CD4-positive, alpha-beta memory T cell (primary cell): ENCODE measurements around the gene ATP2B2. TPM values are rescaled to one million over a fixed set of nuclear protein-coding genes. Genes with fewer than 3 reads are reported as not detected.

Experiments used
- CTCF ChIA-PET: fragments of 350-600 bp; sonication (Branson Sonifier 250); formaldehyde crosslinking; loops from one replicate; lab custom pipeline; 2021; ENCODE audit warnings: inconsistent platforms; ENCODE audit not compliant: partially characterized antibody; lab: Charles Lee
- POLR2A ChIA-PET: fragments of 350-600 bp; sonication (Branson Sonifier 250); formaldehyde crosslinking; loops from one replicate; lab custom pipeline; 2021; ENCODE audit not compliant: partially characterized antibody; lab: Charles Lee
- DNase-seq, 5 donors: peaks; one replicate each; pipeline versions ENCODE4 v3.0.0 to v3.0.0-alpha.2; 2020 to 2022; ENCODE audit warnings: mixed read lengths in 1 of 5
- H3K27ac ChIP-seq: one replicate; pipeline ENCODE4 v1.7.0; 2013; ENCODE audit warnings: low read depth, low read length
- H3K27me3 ChIP-seq: 2 replicates; pipeline ENCODE4 v1.7.0; 2013; ENCODE audit warnings: mild to moderate bottlenecking, low read length, moderate library complexity; ENCODE audit not compliant: insufficient read depth
- H3K36me3 ChIP-seq: 2 replicates; pipeline ENCODE4 v1.7.0; 2013; ENCODE audit warnings: mild to moderate bottlenecking, low read length, moderate library complexity; ENCODE audit not compliant: insufficient read depth
- H3K4me1 ChIP-seq: 2 replicates; pipeline ENCODE4 v1.7.0; 2013; ENCODE audit warnings: mild to moderate bottlenecking, low read length, moderate library complexity; ENCODE audit not compliant: insufficient read depth
- H3K4me3 ChIP-seq, 2 donors: one replicate each; pipeline ENCODE4 v1.7.0; 2013; ENCODE audit warnings: low read length in 2 of 2, mild to moderate bottlenecking in 1 of 2
- H3K9me3 ChIP-seq, 2 donors: one replicate each; pipeline ENCODE4 v1.7.0; 2013; ENCODE audit warnings: low read length in 2 of 2, control low read depth in 1 of 2; ENCODE audit not compliant: control insufficient read depth in 1 of 2
- H3K27ac Mint-ChIP-seq, 7 donors: one replicate each; pipeline ENCODE4 v1.8.0; 2020 to 2021; ENCODE audit warnings: mixed read lengths in 7 of 7, mild to moderate bottlenecking in 6 of 7, inconsistent platforms in 3 of 7, moderate library complexity in 3 of 7
- H3K27me3 Mint-ChIP-seq, 2 donors: one replicate each; pipeline ENCODE4 v1.8.0; 2020 to 2021; ENCODE audit warnings: mixed read lengths in 2 of 2
- H3K36me3 Mint-ChIP-seq, 2 donors: one replicate each; pipeline ENCODE4 v1.8.0; 2020 to 2021; ENCODE audit warnings: mixed read lengths in 2 of 2, inconsistent platforms in 1 of 2, mild to moderate bottlenecking in 1 of 2
- H3K4me1 Mint-ChIP-seq, 4 donors: one replicate each; pipeline ENCODE4 v1.8.0; 2020 to 2021; ENCODE audit warnings: mixed read lengths in 4 of 4, mild to moderate bottlenecking in 1 of 4
- H3K4me3 Mint-ChIP-seq, 8 donors: one replicate each; pipeline ENCODE4 v1.8.0; 2020 to 2021; ENCODE audit warnings: mixed read lengths in 8 of 8, mild to moderate bottlenecking in 7 of 8, moderate library complexity in 6 of 8, inconsistent platforms in 3 of 8
- H3K9me3 Mint-ChIP-seq, 8 donors: one replicate each; pipeline ENCODE4 v1.8.0; 2020 to 2021; ENCODE audit warnings: mixed read lengths in 8 of 8, mild to moderate bottlenecking in 5 of 8, inconsistent platforms in 3 of 8, moderate library complexity in 1 of 8
- intact Hi-C: fragments of 100-400 bp; cut with micrococcal nuclease; formaldehyde crosslinking; loops from one replicate; pipeline ENCODE4 v1.15.1; 2023
- polyA plus RNA-seq, 2 donors: library from polyadenylated mRNA; unstranded; fragments of 300-500 nt; fragmentation: Illumina TruSeq; gene quantifications; one replicate each; pipeline ENCODE4 v1.2.3, GENCODE V29; 2021
- total RNA-seq, 2 experiments: library from RNA; stranded (reverse); gene quantifications; one replicate each; pipeline ENCODE4 v1.2.3, GENCODE V29; 2021

The ATP2B2 gene
- total and polyA plus RNA-seq, 4 experiments from 2014 or later, result not detected

DNA sequence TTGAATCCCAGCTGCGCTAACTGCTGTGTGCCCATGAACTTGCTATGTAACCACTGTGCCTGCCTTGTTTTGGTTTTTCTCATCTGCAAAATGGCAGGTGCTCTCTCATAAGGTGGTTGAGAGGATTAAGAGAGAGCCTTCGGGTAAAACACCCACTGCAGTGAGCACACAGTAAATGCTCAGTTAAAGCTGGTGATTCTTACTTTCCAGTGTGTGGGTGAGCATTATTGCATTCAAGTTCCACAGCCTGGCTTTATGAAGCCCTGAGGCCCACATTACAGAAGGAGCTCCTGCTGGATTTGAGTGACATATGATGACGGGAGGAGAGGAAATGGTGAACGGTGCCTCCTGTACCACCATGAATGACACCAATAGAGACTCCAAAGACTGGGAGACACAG, 101.0 kb downstream of the ATP2B2 start:
- H3K4me3 Mint-ChIP-seq, result no peak overlapping the region
- H3K9me3 ChIP-seq, result no peaks in the 10 kb centered on the region
- H3K27ac Mint-ChIP-seq, result no peak overlapping the region

DNA sequence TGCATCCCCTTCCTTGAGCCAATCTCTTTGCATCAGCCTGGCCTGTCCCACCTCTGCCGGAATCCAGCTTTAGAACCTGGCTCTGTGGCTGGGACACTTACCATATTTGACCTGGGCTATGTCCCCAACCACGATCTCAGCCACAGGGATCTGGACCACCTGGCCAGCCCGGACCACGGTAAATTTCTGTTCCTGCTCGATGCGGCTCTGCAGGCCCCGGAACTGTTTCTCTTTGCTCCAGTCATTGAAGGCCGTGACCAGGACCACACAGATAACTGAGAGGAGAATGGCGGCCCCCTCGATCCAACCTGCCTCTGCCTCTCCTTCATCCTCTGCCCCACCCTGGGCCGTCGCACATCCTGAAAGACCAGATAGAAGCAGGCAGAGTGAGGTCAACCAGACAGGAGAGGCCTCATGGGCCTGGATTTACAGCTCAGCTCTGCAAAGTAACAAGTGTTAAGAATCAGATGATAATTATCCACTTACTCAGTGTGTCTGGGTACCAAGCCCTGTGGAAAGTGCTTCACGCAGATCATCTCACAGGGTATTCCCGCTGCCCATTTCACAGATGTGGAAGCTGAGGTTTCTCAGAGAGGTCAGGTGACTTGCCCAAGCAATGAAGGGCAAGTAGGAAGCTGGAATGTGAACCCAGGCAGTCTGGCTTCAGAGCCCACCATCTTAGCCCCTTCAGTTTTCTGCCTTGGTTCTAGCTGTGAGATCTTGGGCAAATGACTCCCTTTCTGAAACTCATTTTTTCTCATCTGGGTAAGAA, 103.2 kb downstream of the ATP2B2 start:
- H3K27me3 Mint-ChIP-seq, result no peaks in the 10 kb centered on the region
- H3K9me3 Mint-ChIP-seq, result no peaks in the 10 kb centered on the region
- no peak overlapping the region for H3K27ac Mint-ChIP-seq
- Histone ChIP-seq H3K4me3 (no peak overlapping the region), H3K27me3 (no peaks in the 10 kb centered on the region), H3K9me3 (no peaks in the 10 kb centered on the region), H3K27ac (no peak overlapping the region), H3K4me1 (peaks cover 4% of the 10 kb centered on the region), H3K36me3 (no peaks in the 10 kb centered on the region)
- intact Hi-C loops, result no loop called here
- no peaks in the 10 kb centered on the region for H3K36me3 Mint-ChIP-seq
- H3K4me1 Mint-ChIP-seq, result peaks cover 4 to 23% (median 9%) of the 10 kb centered on the region in 4 donors
- no peak for DNase-seq
- H3K4me3 Mint-ChIP-seq, result no peak overlapping the region
- CTCF ChIA-PET, result interaction anchor here (0.9 kb wide), 1 partner anchor 35 kb away, joined by 3 read pairs; no protein-coding TSS in a partner anchor
- POLR2A ChIA-PET, result no interaction called here

More for the DNA sequence above, 101.0 kb downstream of the ATP2B2 start:
- Histone ChIP-seq H3K27ac (no peak overlapping the region), H3K36me3 (no peaks in the 10 kb centered on the region), H3K4me1 (no peaks in the 10 kb centered on the region), H3K27me3 (no peaks in the 10 kb centered on the region), H3K4me3 (no peak overlapping the region)
- intact Hi-C loops, result no loop called here
- POLR2A ChIA-PET, result interaction anchor here (0.9 kb wide), 1 partner anchor 9 kb away, joined by 4 read pairs; no protein-coding TSS in a partner anchor
- Mint-ChIP-seq H3K36me3 (no peaks in the 10 kb centered on the region), H3K27me3 (no peaks in the 10 kb centered on the region), H3K4me1 (peaks cover 0 to 4% (median 0%) of the 10 kb centered on the region in 4 donors), H3K9me3 (no peaks in the 10 kb centered on the region)
- DNase-seq, result no peak
- CTCF ChIA-PET, result no interaction called here

DNA sequence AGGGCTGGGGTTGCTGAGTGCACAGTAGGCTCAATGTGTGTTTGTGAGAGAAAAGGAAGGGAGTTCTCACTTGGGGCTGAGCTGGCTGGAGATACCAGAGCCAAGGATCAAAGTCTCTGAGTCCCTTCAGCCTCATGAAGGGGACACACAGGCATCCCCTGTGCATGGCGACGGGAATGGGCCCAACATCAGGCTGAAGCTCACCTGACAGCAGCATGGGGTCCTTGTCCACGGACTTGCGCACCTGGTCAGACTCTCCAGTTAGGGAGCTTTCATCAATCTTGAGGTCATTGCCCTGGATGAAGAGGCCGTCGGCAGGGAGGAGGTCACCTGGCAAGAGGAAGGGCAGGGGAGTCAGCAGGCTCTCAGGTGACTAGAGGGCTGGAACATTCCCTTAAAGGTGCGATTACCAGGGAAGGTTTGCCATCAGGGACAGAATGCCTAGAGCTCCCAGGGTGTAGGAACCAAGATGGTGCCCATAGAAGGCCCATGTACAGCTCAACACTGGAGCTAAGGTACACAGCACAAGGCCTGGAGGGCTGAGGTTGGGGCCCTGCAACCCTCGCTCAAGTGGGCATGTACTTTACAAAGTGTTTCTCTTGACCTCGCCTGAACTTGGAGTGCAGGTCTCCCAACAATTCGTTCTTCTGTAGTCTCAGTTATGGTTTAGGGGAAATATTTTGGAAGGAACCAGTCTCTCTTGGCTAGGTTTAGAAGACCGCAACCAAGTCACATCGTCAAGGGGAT, 104.5 kb downstream of the ATP2B2 start:
- Histone ChIP-seq H3K9me3 (no peaks in the 10 kb centered on the region), H3K4me3 (no peak overlapping the region), H3K27ac (no peak overlapping the region), H3K36me3 (no peaks in the 10 kb centered on the region), H3K4me1 (peaks cover 17% of the 10 kb centered on the region), H3K27me3 (no peaks in the 10 kb centered on the region)
- CTCF ChIA-PET, result interaction anchor here (1.1 kb wide), 1 partner anchor 8 kb away, joined by 3 read pairs; no protein-coding TSS in a partner anchor
- Mint-ChIP-seq H3K36me3 (no peaks in the 10 kb centered on the region), H3K27me3 (no peaks in the 10 kb centered on the region), H3K4me1 (peaks cover 11 to 36% (median 20%) of the 10 kb centered on the region in 4 donors), H3K27ac (no peak overlapping the region), H3K9me3 (no peaks in the 10 kb centered on the region), H3K4me3 (no peak overlapping the region)
- POLR2A ChIA-PET, result interaction anchor here (0.9 kb wide), 1 partner anchor 12 kb away, joined by 3 read pairs; no protein-coding TSS in a partner anchor
- no peak for DNase-seq
- intact Hi-C loops, result no loop called here

DNA sequence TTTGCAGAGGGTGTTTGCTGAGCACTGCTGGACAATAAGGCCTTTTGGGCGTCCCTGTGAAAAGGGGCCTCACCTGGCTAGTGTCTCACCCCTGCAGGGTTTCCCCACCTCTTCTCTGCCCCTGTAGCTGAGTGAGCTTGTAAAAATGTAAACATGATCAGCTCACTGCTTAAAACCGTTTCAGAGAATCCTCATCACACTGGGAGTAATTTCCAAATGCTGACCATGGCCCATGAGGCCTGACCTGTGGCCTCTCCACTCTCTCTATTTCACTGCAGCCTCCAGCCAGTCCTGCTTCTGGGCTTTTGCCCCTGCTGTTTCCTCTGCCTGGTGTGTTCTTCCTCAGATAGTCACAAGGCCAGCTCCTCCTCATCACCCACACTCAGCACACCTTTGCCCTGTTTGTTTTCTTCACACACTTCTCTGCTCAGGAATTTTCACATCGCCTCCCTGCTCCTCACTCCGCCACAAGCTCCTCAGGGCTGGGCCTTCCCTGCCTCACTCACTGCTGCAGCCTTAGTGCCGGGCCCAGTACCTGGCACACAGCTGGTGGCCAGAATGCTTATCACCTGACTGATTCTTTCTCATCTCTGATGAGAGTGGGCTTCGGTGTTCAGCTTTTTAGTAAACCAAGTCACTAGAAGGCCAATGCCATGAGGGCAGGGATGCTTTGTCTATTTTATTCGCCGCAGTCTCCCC, 105.2 kb downstream of the ATP2B2 start:
- Mint-ChIP-seq H3K36me3 (no peaks in the 10 kb centered on the region), H3K27ac (peak overlapping the region in 2 of 7 donors; percentile 36 to 44), H3K4me3 (no peak overlapping the region), H3K9me3 (no peaks in the 10 kb centered on the region), H3K4me1 (peaks cover 18 to 43% (median 27%) of the 10 kb centered on the region in 4 donors), H3K27me3 (no peaks in the 10 kb centered on the region)
- H3K27ac ChIP-seq, result no peak overlapping the region
- intact Hi-C loops, result no loop called here
- peaks cover 24% of the 10 kb centered on the region for H3K4me1 ChIP-seq
- H3K4me3 ChIP-seq, result no peak overlapping the region
- ChIA-PET CTCF (interaction anchor here (1.1 kb wide), 1 partner anchor 8 kb away, joined by 3 read pairs; no protein-coding TSS in a partner anchor), POLR2A (interaction anchor here (0.9 kb wide), 1 partner anchor 11 kb away, joined by 3 read pairs; no protein-coding TSS in a partner anchor)
- H3K36me3 ChIP-seq, result no peaks in the 10 kb centered on the region
- H3K9me3 ChIP-seq, result no peaks in the 10 kb centered on the region
- H3K27me3 ChIP-seq, result no peaks in the 10 kb centered on the region
- no peak for DNase-seq

DNA sequence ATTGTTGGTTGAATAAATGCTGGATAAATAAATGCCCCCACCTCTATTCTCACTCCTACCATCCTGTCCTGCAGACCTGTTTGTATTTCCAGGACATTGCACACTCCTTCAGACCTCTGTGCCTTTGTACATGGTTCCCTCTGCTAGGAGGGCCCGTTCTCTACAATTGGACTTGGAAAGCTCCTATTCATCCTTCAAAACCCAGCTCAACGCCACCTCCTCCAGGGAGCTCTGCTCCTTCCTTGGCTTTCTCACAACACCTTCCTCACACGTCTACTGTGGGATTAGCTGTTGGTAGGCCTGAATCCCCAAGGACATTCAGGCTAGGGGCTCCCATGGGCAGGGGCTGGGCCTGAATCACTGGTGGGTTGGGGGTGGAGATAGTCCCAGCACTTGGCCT, 105.8 kb downstream of the ATP2B2 start:
- Mint-ChIP-seq H3K4me1 (peaks cover 22 to 47% (median 32%) of the 10 kb centered on the region in 4 donors), H3K9me3 (no peaks in the 10 kb centered on the region), H3K27ac (peak overlapping the region in 2 of 7 donors; percentile 47 to 65), H3K36me3 (no peaks in the 10 kb centered on the region), H3K4me3 (no peak overlapping the region), H3K27me3 (no peaks in the 10 kb centered on the region)
- Histone ChIP-seq H3K9me3 (no peaks in the 10 kb centered on the region), H3K36me3 (no peaks in the 10 kb centered on the region), H3K4me1 (peaks cover 30% of the 10 kb centered on the region), H3K4me3 (no peak overlapping the region), H3K27ac (no peak overlapping the region), H3K27me3 (no peaks in the 10 kb centered on the region)
- intact Hi-C loops, result no loop called here
- ChIA-PET CTCF (no interaction called here), POLR2A (no interaction called here)
- no peak for DNase-seq

DNA sequence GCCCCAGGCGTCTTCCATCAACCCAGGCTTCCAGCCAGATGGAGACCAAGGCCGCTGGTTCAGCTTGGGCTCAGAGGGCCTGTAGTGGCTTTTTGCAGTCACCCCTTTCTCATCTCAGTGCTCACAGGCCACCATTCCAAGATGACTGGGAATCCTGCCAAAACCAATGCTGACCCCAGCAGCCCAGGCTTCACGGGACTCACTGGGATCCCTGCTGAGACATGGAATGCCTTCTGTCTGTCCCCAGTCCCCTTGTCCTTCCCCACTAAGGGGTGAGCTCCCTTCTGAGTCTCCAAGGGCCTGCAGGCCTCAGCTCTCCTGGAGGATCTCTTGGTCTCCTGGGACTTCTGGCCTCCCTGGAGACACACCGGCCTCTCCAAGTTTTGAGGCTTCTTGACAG, 107.0 kb downstream of the ATP2B2 start:
- intact Hi-C loops, result no loop called here
- H3K9me3 ChIP-seq, result no peaks in the 10 kb centered on the region
- no peak overlapping the region for H3K4me3 Mint-ChIP-seq
- POLR2A ChIA-PET, result interaction anchor here (1.0 kb wide), 1 partner anchor 49 kb away, joined by 3 read pairs; no protein-coding TSS in a partner anchor
- H3K9me3 Mint-ChIP-seq, result no peaks in the 10 kb centered on the region
- H3K27me3 Mint-ChIP-seq, result no peaks in the 10 kb centered on the region
- CTCF ChIA-PET, result no interaction called here
- H3K27ac Mint-ChIP-seq, result no peak overlapping the region
- H3K4me3 ChIP-seq, result no peak overlapping the region
- H3K36me3 Mint-ChIP-seq, result no peaks in the 10 kb centered on the region
- DNase-seq, result no peak
- no peak overlapping the region for H3K27ac ChIP-seq
- H3K36me3 ChIP-seq, result no peaks in the 10 kb centered on the region
- no peaks in the 10 kb centered on the region for H3K27me3 ChIP-seq
- H3K4me1 ChIP-seq, result peaks cover 43% of the 10 kb centered on the region
- peaks cover 22 to 51% (median 37%) of the 10 kb centered on the region in 4 donors for H3K4me1 Mint-ChIP-seq
